ENCODE results near the gene TAX1BP1.

Gene TAX1BP1

DNA sequence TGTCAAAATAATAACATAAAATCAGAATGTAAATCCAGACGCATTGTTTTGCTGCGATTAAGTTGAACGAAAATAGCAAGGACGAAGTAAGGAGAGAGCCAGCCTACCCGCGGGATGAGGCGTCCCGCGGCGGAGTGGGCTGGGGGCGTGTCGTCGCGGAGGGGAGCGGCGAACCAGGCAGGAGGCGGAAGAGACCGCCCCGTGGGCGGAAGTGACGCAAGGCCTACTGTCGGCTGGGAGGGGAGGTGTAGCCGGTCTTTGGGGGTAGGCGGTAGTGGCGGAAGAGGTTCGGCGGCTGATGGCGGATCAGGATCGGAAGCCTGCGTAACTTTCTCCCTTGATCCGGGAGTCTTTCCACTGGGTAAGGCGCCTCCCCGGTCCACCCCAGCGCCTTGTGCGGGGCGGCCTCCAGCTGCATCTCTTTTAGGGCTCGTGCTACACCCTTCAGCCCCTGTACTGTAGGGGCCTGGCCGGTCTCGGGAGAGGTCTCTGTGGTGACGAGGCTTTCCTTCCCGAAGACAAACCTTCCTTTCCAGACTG, at the start of gene TAX1BP1:
Gene TAX1BP1, plus strand, starts transcription at position 254 of the 540 bp plus-strand sequence. CDS start 8,363 bp downstream, outside the sequence.
- DNase-seq (ENCODE audit: low read depth): peak; percentile 94

DNA sequence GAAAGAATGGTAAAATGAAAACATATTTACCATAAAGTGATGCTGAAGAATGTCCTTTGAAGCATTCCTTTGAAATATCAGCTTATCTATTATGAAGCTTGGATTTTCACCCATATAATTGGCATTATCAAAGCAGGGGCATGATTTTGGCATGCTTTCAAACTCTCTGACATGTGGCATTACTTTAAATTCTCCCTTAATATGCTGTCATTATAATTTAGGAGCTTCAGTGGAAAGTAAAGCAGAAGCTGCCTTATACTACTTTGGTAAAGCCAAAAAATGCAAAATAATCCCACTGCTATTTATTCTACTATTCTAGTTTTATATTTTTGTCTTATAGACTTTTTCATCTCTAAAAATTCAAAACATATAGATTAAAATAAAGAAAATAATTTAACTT, 49.3 kb upstream of the TAX1BP1 start:
- no peak for DNase-seq (ENCODE audit: low read depth)

GRCh38 chr7:27693794-27694193, 46.2 kb upstream of the TAX1BP1 start:
- DNase-seq (ENCODE audit: low read depth): no peak

DNA sequence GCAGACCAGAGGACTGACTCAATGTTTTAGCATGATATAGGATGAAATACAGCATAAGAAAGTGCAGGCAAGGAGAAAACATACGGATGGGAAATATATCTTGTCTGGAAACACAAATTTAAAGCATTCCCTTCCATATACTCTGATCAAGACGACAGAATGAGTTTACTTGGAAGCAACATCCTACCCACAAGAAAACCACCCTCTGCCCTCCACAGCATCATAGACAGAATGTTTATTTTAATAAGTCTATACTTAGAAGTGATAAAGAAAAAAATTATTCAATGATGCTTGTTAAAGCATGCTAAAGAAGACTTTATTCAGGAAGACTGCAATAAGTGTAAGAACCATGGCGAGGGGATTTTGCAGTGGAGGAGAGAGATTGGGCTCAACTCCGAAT, 44.9 kb upstream of the TAX1BP1 start:
- DNase-seq (ENCODE audit: low read depth): no peak

DNA sequence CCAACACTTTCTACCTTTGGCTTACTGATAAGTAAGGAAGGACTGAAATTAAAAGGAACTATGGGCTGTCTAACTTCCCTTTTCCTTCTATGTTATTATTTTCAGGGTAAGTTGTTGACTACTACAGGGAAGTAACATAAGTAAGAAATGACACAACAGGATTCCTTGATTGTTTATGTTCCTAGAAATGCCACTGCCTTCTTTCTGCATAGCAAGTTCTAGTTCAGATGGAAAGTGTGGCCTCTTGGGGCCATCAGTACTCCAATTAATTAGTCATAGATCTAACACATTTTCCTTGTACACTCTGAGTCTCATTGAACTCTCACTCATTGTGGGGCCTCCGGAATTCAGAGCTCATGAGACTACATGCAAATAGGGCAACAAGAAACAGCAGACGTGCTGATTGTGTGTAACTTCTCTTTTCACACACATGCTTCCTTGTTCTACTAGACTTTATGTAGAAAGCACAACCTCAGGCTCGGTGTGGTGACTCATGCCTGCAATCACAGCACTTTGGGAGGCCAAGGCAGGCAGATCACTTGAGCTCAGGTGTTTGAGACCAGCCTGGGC, 42.0 kb upstream of the TAX1BP1 start:
- DNase-seq (ENCODE audit: low read depth): no peak

DNA sequence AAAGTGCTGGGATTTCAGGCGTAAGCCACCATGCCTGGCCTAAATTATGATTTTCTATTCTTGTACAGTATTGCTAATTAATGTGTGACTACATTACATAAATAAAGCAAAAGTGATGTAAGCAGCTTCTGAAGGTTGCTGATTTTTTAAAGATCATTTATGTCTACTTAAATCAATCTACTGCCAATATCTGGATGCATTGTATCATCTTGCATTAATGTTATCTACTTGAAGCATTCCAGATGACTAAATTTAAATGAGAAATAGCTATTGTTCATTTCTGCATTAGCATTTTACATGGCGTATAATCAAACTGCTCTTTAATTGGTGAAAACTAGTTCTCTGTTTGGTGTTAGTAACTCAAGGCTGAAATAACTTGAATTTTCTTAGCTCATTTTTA, 40.2 kb upstream of the TAX1BP1 start:
- no peak for DNase-seq (ENCODE audit: low read depth)

DNA sequence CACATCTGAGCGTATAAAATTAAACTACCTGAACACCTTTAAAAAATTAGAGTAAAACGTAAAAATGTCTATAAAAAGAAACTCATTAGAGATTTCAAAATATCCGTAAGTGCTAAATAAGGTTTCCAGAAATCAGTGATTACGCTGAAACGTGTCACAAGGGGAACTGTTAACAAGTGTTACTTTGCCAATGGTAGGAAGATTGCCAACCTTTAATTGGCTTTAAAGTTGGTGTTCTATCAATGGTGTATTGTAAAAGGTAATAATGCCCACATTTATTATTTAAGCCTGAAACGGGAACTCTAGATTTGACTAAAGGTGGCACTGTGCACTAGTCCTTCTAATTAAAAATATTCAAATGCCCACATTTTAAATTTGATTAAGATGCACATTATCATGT, 39.5 kb upstream of the TAX1BP1 start:
- DNase-seq (ENCODE audit: low read depth): no peak

GRCh38 chr7:27703181-27703580, 36.8 kb upstream of the TAX1BP1 start:
- DNase-seq (ENCODE audit: low read depth): no peak

GRCh38 chr7:27704422-27705199, 35.4 kb upstream of the TAX1BP1 start:
- no peak for DNase-seq (ENCODE audit: low read depth)

- no peak for DNase-seq (ENCODE audit: low read depth)
These were observed 34.8 kb upstream of the TAX1BP1 start for GRCh38 chr7:27705200-27705594.

DNA sequence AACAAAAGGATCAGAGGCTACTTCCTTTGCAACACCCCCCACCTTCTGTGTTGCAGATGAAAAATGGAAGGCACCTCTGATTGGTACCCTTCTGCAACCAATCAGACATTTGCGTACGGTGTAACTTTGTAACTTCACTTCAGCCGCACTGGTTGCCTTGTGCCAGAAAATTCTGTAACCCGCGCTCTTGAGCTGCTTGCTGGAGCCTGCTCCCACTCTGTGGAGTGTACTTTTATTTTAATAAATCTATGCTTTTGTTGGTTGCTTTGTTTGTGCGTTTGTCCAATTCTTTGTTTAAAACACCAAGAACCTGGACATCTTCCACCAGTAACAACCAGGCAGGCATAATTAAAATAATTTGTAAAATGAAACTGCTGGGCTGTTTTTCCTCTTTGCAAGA, 31.5 kb upstream of the TAX1BP1 start:
- DNase-seq (ENCODE audit: low read depth): no peak

- DNase-seq (ENCODE audit: low read depth): no peak
These were observed 30.6 kb upstream of the TAX1BP1 start for GRCh38 chr7:27709137-27710075.

DNA sequence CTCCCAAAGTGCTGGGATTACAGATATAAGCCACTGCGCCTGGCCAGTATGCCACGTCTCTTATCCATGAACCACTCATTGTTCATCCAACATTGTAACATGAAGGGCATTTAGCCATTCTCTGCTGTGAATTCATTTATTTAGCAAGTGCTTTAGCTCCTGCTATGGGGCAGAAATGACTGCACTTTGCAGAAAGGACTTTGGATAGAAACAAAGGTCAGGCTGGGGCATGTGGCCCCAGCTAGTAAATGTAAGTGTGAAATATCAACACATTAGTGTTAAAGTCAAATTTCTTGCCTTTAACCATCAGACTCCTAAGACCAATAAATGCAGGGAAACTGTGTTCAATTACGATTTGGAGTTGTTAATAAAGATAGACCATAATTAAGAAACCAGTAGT, 27.7 kb upstream of the TAX1BP1 start:
- DNase-seq (ENCODE audit: low read depth): no peak

DNA sequence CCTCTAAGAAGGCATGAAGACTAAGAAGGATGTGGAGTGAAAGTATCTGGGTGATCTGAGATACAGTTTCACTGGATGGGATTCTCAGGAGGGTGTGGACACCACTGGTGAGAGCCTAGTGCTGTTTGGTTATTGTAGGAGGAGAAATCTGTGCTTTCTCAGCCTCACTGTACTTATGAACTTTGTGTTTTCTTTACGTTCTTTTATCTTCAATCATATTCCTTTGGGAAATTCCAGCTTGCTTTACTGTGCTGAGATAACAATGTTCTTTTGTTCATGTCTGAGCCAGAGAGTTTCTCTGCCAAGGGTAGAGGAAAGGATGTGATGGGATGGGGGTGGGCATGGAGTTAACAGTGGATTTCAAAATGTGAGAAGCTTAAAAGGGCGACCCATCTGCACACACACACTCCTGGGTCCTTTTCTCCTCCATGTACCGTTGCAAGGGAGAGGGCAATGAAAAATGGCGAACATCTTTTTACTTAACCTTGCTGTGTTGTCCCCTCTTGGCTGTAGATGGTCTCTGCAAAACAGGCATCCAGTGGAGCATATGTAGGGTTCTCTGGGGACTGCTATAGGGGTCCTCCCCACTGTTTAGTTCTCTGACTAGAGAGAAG, 25.0 kb upstream of the TAX1BP1 start:
- no peak for DNase-seq (ENCODE audit: low read depth)

DNA sequence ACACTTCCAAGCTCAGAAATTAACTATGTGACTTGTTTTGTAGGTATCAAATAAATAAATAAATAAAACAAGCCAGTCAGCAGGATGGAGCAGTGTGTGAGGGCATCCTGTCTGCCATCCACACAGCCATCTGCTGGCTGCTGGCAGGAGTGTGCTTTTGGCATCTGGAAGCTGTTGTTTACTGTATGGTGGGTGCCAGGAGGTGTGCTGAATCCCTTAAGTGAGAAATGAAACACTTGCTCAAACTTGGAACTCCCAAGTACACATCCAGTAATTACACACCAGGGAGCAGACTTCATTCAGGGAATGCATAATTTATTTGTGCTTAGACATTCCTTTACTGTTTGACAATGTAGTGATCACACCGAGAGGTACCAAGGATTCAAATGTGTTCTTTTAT, 16.9 kb upstream of the TAX1BP1 start:
- no peak for DNase-seq (ENCODE audit: low read depth)

DNA sequence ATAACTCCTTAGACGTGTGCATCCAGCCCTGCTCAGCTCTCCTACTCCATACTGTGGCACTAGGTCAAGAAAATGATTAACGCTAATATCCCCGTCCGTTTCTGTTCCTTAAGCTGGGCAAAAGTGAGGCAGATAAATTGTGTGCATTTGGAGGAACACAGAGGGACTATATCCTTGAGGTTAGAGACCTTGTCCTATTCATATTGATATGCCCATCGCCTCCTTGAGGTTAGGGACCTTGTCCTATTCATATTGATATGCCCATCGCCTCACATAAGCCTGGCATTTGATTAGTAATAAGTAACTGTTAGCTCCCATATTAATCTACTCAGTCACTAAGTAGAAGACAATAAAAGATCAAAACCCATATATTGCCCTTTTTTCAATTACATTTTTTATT, 12.9 kb upstream of the TAX1BP1 start:
- no peak for DNase-seq (ENCODE audit: low read depth)

DNA sequence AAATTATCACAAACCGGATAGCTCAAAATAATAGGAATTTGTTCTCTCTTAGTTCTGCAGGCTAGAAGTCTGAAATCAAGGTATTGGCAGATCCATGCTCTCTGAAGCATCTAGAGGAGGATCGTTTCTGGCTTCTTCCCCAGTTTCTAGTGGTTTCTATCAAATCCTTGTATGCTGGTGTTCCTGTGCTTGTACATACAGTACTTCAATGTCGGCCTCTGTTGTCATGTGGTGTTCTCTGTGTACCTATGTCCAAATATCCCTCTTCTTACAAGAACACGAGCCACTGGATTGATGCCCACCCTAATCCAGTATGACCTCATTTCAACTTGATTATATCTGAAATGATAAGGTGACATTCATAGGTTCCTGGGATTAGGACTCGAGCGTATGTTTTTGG, 9.8 kb upstream of the TAX1BP1 start:
- DNase-seq (ENCODE audit: low read depth): no peak

- no peak for DNase-seq (ENCODE audit: low read depth)
These were observed 5.4 kb upstream of the TAX1BP1 start for GRCh38 chr7:27734583-27734982.

DNA sequence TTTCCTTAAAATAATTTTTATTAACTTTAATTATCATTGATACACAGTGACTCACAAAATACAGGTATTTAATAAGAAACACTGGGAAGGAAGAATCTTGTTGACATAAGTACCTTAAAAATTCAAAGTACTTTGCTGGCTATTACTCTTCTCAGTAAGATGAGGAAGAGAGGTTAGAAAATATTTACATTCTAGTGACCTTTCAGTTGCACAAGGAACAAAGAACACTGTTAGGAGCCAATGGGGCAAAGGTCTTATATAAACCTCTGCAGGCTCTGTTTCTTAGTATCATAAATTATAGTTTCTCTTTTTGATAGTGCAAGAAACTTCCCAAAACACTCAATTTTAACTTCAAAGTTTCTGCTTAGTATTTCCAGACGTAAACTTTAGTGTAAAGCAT, 4.8 kb upstream of the TAX1BP1 start:
- no peak for DNase-seq (ENCODE audit: low read depth)

DNA sequence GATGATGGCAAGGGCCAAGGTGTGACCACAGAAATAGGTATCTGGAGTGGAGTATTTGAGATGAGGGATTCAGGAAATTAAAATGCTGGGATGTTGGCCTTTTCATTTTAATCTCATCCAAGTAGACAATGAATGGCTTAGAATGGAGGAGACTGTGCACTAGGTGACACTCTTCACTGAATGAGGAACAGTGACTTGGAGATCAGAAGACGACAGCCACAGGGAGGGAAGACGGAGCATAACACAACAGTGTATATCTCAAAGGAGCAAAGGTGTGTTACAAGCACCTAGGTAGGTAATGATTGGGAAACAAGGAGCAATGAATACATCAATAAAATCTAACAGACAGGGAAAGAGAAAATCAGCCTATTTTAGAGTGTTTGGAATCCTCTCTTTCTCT, 4.1 kb upstream of the TAX1BP1 start:
- DNase-seq (ENCODE audit: low read depth): no peak

DNA sequence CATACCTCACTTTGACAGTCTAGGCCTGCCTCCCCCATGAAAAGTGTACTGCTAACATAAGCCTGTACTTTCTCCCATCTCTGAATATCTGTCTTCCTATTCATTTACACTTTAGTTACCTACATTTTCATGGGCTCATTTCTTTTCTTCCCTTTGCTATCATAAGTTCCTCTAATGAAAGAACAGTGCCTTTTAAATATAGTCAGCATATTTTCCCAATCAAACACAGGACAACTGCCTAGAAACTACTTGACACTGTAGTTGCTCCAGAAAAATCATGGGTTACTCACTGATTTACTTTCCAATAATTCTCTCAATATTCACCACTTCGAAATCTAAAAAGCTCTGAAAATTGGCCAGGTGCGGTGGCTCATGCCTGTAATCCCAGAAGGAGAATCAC, 2.8 kb upstream of the TAX1BP1 start:
- DNase-seq (ENCODE audit: low read depth): no peak

DNA sequence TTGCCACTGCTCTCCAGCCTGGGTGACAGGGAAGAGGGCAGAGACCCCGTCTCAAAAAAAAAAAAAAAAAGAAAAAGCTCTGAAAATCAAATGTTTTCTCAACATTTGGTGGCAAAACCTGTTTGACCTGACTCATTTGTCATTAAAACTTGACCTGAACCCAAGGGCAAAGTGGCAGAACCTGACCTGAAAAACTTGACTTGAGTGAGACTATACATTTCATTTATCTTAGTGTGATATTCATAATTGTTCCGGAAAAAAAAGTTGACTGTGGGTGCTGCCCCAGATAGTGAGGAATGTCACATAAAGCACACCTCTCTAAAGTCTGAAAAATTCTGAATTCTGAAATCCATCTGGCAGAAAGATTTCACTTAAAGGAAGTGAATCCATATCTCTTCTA, 2.3 kb upstream of the TAX1BP1 start:
- DNase-seq (ENCODE audit: low read depth): no peak

All from stimulated activated CD8-positive, alpha-beta memory T cell treated with anti-CD3 and anti-CD28 coated beads, Interleukin-12 subunit alpha, Interleukin-12 subunit beta, amount 100 ng/mL, for 4 hours (primary cell).